BJ (cell line): ENCODE results near the gene LAS1L. TPM values are rescaled to one million over a fixed set of nuclear protein-coding genes. Genes with fewer than 3 reads are reported as not detected.

Experiments
- CTCF ChIA-PET: fragments of 350-600 bp; formaldehyde crosslinking; extraction: SDS; loops from one replicate; lab custom pipeline; 2021; ENCODE audit warnings: antibody characterized with exemption, inconsistent platforms; lab: Yijun Ruan, JAX
- POLR2A ChIA-PET: fragments of 300-600 bp; sonication (Branson Sonifier 250); formaldehyde crosslinking; extraction: SDS; loops from one replicate; lab custom pipeline; 2021; ENCODE audit warnings: antibody characterized with exemption; lab: Charles Lee
- DNase-seq: peaks from one replicate; pipeline ENCODE4 v3.0.0-alpha.2; 2011; ENCODE audit warnings: low read depth
- H3K27me3 ChIP-seq: 2 replicates; pipeline ENCODE4 v1.6.0; 2011; ENCODE audit warnings: low read length; ENCODE audit not compliant: control insufficient read depth, insufficient read depth
- H3K36me3 ChIP-seq: 2 replicates; pipeline ENCODE4 v1.5.1; 2011; ENCODE audit warnings: low read length; ENCODE audit not compliant: control insufficient read depth, insufficient read depth
- H3K4me3 ChIP-seq: 2 replicates; pipeline ENCODE4 v1.5.1; 2011; ENCODE audit warnings: low read depth, mild to moderate bottlenecking, control low read depth, low read length
- CTCF ChIP-seq: IDR thresholded peaks from 2 replicates; pipeline ENCODE4 v1.5.1; 2011; ENCODE audit warnings: low read depth, mild to moderate bottlenecking, control low read depth, inconsistent platforms, low read length, moderate library complexity; ENCODE audit not compliant: insufficient read depth
- polyA plus RNA-seq: library from polyadenylated mRNA; depleted of rRNA; stranded (reverse); fragments of >200 nt; gene quantifications from 2 replicates; pipeline ENCODE4 v1.2.3, GENCODE V29; 2011

Gene LAS1L
- polyA plus RNA-seq, 1 experiment = 22.3 TPM

GRCh38 chrX:65517923-65518322, 16.7 kb downstream of the LAS1L start:
- Histone ChIP-seq H3K27me3 (no peaks in the 10 kb centered on the region), H3K4me3 (no peak overlapping the region), H3K36me3 (peaks cover 7% of the 10 kb centered on the region)
- ChIA-PET CTCF (interaction anchor here (1.0 kb wide), 1 partner anchor 11 kb away, joined by 3 read pairs; no protein-coding TSS in a partner anchor), POLR2A (no interaction called here)
- TF ChIP-seq CTCF = no peak
- DNase-seq = no peak

GRCh38 chrX:65516756-65517155, 17.8 kb downstream of the LAS1L start:
- no peak for TF ChIP-seq CTCF
- CTCF ChIA-PET = no interaction called here
- POLR2A ChIA-PET = no interaction called here
- no peaks in the 10 kb centered on the region for H3K27me3 ChIP-seq
- peaks cover 7% of the 10 kb centered on the region for H3K36me3 ChIP-seq
- no peak for DNase-seq
- no peak overlapping the region for H3K4me3 ChIP-seq

- ChIA-PET POLR2A (no interaction called here), CTCF (no interaction called here)
- peaks cover 4% of the 10 kb centered on the region for H3K36me3 ChIP-seq
- no peaks in the 10 kb centered on the region for H3K27me3 ChIP-seq
- no peak overlapping the region for H3K4me3 ChIP-seq
- DNase-seq = no peak
- no peak for TF ChIP-seq CTCF
These were observed 21.0 kb downstream of the LAS1L start for GRCh38 chrX:65513610-65514009.

- Histone ChIP-seq H3K27me3 (no peaks in the 10 kb centered on the region), H3K36me3 (peaks cover 2% of the 10 kb centered on the region), H3K4me3 (no peak overlapping the region)
- no peak for DNase-seq
- ChIA-PET CTCF (interaction anchor here (2.0 kb wide), 1 partner anchor 8 kb away, joined by 6 read pairs; no protein-coding TSS in a partner anchor), POLR2A (no interaction called here)
- no peak for TF ChIP-seq CTCF
These were observed 25.2 kb downstream of the LAS1L start for GRCh38 chrX:65509400-65509799.

GRCh38 chrX:65508851-65509250, 25.7 kb downstream of the LAS1L start:
- no peaks in the 10 kb centered on the region for H3K27me3 ChIP-seq
- peaks cover 2% of the 10 kb centered on the region; the same call in 1 of the 2 replicates for H3K36me3 ChIP-seq
- no peak for TF ChIP-seq CTCF
- no peak overlapping the region for H3K4me3 ChIP-seq
- no peak for DNase-seq
- CTCF ChIA-PET = no interaction called here
- POLR2A ChIA-PET = no interaction called here
